Measurements from ENCODE around the gene PRAC2.

The PRAC2 gene

DNA sequence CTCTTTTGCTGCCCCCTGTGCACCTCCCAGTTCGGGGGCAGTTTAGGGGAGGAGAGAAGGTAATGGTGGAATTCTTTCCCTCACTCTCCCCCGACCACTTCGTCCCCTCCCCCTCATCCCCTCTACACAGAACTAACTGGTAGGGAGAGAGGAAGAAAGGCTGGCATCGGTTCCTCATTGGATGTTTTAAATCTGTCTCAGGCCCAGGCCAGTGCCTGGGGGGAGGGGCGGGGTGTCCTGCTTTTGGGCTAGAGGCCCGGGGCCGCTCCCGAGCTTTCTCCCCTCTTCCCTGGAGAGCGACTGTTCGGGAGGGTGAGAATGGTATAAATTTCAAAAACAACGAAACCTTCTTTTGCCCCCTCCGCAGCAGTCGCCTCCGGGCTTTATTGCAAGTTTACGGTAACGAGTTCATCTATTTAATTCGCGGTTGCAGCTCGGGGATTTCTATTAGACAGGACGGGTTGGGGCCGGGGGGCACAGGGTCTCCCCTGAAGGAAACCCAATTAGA is at the start of gene PRAC2:
Gene PRAC2, plus strand, starts transcription at position 271 of the 508 bp plus-strand sequence. CDS start 1,226 bp downstream, outside the sequence.
- H3K4me3 ChIP-seq (ENCODE audit: low read depth, low read length) = no peak within 1 kb of the TSS
- TF ChIP-seq, protein P1, sequence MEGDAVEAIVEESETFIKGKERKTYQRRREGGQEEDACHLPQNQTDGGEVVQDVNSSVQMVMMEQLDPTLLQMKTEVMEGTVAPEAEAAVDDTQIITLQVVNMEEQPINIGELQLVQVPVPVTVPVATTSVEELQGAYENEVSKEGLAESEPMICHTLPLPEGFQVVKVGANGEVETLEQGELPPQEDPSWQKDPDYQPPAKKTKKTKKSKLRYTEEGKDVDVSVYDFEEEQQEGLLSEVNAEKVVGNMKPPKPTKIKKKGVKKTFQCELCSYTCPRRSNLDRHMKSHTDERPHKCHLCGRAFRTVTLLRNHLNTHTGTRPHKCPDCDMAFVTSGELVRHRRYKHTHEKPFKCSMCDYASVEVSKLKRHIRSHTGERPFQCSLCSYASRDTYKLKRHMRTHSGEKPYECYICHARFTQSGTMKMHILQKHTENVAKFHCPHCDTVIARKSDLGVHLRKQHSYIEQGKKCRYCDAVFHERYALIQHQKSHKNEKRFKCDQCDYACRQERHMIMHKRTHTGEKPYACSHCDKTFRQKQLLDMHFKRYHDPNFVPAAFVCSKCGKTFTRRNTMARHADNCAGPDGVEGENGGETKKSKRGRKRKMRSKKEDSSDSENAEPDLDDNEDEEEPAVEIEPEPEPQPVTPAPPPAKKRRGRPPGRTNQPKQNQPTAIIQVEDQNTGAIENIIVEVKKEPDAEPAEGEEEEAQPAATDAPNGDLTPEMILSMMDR (IDR thresholded peaks at IDR 0.05; ENCODE audit: low read depth, low read length, missing control alignments) = no peak
- no peak for DNase-seq (ENCODE audit: low read depth)

DNA sequence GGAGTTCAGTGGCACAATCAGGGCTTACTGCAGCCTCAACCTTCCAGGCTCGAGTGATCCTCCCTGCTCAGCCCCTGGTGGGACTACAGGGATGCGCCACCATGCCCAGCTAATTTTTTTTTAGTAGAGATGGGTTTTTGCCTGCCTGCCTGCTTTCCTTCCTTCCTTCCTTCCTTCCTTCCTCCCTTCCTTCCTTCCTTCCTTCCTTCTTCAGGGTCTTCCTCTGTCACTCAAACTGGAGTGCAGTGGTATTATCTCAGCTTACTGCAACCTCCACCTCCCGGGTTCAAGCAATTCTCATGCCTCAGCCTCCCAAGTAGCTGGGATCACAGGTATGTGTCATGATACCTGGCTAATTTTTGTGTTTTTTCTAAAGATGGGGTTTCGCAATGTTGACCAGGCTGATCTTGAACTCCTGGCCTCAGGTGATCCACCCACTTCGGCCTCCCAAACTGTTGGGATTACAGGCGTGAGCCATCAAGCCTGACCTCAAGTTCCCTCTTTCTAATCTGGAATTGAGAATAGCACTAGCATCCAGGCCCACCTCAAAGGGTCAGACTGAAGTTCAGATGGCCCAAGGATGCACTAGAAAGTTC is 45.9 kb upstream of the PRAC2 start:
- no peak for DNase-seq (ENCODE audit: low read depth)
- H3K4me3 ChIP-seq (ENCODE audit: low read depth, low read length) = no peak overlapping the region
- TF ChIP-seq, protein P1 (IDR thresholded peaks at IDR 0.05; ENCODE audit: low read depth, low read length, missing control alignments) = peak; percentile 7

DNA sequence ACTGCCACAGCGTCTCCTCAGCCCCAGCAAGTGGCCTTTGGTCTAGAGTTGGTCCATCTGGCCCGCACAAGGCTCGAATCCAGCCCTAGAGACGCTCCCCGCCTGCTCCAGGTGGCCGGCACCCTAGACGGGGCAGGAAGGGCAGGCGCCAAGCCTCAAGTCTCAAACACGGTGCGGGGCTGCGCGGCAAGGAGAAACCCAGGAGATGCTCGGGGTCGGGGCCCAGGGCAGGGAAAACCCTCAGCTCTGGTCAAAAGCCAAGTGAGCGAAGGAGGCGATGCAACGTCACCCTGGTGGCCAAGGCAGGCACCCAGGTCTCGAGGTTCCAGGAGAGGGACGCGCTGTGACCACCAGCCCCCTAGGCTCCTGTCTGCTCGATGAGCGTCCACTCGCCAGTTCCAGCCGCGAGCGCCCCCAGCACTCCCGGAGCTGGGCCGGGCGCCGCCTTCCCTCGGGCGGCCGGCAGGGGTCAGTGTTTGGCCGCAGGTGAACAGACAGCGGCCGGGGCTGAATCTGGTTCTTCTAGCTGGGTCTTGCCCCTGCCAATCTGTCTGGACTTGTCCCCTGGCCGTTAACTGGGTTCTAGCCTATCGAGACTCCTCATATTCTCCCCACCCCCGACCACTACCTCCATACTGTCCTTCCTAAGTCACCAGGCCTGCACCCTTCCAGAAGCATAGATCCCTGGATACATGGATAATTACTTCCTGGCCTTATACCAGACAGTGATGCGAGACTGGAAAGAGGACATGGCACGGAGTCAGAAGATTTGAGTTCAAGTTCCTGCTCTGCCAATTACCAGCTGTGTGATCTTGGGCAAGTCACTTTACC is 44.6 kb upstream of the PRAC2 start:
- no peak for DNase-seq (ENCODE audit: low read depth)
- TF ChIP-seq, protein P1 (IDR thresholded peaks at IDR 0.05; ENCODE audit: low read depth, low read length, missing control alignments) = peak; percentile 95
- H3K4me3 ChIP-seq (ENCODE audit: low read depth, low read length) = no peak overlapping the region

DNA sequence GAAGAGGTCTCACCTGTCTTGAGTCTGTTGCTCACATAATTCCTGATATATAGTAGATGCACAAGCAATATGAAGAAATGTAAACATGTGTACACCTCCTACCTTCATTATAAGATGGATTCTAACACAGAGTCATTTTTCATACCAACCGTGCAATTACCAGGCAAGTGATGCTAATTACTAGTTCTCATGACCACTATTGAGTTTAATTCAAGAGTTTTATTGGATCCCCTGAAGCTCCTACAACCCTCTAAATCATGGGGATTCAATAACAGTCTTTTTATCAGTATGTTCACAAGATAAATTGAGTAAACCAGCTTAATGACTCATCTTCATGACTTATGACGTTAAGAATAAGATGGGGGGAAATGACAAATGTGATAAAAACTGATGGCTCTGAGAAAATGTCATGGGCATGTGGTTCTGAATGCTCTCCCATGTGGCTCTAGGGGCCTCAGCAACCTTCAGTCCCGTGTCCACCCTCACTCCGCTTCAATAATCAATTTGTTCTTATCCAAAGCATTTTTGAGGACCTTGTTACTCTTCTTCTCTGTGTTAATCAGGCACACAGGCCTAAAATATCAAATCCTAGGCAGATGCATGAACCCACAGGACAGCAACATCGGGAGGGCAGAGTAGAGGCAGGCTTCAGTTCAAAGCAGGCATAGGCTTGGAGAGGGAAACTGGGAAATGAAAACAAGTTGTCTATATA is 43.4 kb upstream of the PRAC2 start:
- DNase-seq (ENCODE audit: low read depth) = no peak
- H3K4me3 ChIP-seq (ENCODE audit: low read depth, low read length) = no peak overlapping the region
- TF ChIP-seq, protein P1 (IDR thresholded peaks at IDR 0.05; ENCODE audit: low read depth, low read length, missing control alignments) = no peak

DNA sequence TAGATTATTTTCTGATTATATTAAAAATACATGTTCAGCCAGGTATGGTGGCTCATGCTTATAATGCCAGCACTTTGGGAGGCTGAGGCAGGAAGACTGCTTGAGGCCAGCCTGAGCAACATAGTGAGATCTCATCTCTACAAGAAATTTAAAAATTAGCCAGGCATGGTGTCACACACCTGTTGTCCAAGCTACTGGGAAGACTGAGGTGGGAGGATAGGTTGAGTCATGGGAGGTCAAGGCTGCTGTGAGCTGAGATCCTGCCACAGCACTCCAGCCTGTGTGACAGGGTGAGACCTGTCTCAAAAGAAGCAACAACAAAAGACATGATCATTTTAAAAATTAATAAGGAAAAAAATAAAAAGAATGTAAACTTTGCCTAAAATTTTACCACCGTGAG is 41.4 kb upstream of the PRAC2 start:
- H3K4me3 ChIP-seq (ENCODE audit: low read depth, low read length) = no peak overlapping the region
- DNase-seq (ENCODE audit: low read depth) = no peak
- TF ChIP-seq, protein P1 (IDR thresholded peaks at IDR 0.05; ENCODE audit: low read depth, low read length, missing control alignments) = no peak

DNA sequence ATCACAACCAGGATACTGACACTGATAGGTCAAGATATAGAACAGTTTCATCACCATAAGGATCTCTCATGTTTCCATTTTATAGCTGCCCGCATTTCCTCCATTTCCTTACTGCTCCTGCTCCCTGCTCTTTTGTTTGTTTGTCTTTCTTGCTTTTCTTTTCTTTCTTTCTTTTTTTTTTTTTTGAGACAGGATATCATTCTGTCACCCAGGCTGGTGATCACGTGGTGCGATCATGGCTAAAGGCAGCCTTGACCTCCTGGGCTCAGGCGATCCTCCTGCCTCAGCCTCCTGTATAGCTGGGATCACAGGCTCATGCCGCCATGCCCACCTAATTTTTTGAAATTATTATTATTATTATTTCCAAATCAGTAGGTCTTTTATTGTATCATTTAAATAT is 32.3 kb upstream of the PRAC2 start:
- TF ChIP-seq, protein P1 (IDR thresholded peaks at IDR 0.05; ENCODE audit: low read depth, low read length, missing control alignments) = no peak
- no peak for DNase-seq (ENCODE audit: low read depth)
- no peak overlapping the region for H3K4me3 ChIP-seq (ENCODE audit: low read depth, low read length)
